ENCODE data around the gene SLC35B2.

- TF ChIP-seq, protein P1, sequence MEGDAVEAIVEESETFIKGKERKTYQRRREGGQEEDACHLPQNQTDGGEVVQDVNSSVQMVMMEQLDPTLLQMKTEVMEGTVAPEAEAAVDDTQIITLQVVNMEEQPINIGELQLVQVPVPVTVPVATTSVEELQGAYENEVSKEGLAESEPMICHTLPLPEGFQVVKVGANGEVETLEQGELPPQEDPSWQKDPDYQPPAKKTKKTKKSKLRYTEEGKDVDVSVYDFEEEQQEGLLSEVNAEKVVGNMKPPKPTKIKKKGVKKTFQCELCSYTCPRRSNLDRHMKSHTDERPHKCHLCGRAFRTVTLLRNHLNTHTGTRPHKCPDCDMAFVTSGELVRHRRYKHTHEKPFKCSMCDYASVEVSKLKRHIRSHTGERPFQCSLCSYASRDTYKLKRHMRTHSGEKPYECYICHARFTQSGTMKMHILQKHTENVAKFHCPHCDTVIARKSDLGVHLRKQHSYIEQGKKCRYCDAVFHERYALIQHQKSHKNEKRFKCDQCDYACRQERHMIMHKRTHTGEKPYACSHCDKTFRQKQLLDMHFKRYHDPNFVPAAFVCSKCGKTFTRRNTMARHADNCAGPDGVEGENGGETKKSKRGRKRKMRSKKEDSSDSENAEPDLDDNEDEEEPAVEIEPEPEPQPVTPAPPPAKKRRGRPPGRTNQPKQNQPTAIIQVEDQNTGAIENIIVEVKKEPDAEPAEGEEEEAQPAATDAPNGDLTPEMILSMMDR (IDR thresholded peaks at IDR 0.05): no peak
- no peak for TF ChIP-seq POLR2A (IDR thresholded peaks at IDR 0.05)
Observed at GRCh38 chr6:44277763-44278162, 20.4 kb upstream of the SLC35B2 start.

Measured in esophagus squamous epithelium (tissue), 4 donors.